HG03439 (cell line): Measurements from ENCODE around the gene CFP.

Experiments
- ATAC-seq: cut with Tn5 transposase; IDR thresholded peaks from one replicate; pipeline ENCODE4 v1.9.1; 2021; ENCODE audit warnings: mild to moderate bottlenecking, moderate library complexity; ENCODE audit not compliant: unreplicated experiment

The CFP gene

DNA sequence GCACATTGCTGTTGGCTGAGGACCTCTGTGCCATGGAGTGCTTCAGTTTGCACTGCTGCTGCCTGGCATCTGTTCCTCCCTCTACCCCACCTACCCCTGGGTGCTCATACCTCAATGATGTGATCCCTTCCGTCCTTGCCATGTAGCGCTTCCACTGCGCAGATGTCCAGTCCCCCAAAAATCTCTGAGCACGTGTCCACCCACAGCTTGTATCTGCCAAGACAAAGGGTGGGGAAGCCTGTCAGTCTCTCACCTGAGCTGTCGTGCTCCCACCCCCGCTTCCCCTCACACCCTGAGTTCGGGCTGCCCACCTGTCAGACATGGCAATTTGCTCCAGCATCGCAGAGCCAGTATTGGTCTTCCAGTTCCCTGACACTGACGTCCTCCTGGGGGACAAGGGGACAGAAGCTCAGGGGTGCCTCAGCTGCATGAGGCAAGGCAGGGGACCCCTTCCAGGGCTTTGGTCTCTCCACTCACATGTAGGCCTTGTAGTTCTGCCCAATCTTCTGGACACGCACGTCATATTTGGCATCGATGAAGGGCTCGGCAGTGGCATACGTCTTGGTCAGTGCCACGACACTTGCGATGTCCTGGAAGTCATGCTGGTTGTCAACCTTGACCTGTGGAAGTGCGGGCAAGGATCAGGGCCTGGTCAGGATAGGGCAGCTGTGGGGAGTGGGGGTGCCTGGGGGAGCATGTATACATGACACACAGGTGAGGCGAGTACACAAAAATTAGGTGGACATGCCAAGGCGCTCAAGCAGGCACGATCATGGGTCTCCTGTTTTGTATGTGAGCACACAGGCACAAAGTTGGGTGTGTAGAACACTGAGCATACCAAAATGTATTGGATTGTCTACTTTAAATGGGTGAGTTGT is 53.5 kb downstream of the CFP start:
- no peak for ATAC-seq

DNA sequence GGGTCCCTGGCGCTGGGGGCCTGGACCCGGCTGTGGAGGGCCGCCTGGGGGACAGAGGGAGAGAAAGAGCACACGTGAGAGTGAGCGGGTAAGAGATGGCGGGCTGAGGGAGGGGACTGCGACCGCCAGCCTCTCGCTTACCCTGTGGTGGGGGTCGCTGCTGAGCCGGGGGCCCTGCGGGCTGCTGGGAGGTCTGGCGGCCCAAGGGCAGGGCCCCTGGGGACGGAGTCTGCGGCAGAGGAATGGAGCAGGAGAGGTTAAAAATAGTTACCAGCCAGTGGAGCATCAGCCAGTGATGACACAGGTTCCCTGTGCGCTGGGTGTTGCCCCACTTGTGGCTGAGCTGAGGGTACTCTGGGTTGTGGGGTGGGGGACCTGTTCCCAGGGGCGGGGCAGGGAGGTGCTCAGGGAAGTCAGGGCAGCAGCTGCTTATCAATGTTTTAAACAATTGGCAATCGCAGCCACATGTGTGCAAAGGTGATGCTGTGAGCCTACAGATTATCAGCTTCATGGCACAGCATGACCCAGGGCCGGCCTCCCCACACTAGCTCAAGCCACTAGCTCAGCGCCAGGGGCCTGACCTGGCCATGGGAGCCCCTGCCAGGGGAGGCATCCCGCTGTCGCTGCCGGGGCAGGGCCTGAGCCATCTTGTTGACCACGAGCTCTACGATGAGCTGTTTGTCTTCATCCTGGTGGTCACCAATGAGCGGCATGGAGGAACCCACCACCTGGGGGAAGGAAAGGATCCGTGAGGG is 55.0 kb downstream of the CFP start:
- no peak for ATAC-seq

DNA sequence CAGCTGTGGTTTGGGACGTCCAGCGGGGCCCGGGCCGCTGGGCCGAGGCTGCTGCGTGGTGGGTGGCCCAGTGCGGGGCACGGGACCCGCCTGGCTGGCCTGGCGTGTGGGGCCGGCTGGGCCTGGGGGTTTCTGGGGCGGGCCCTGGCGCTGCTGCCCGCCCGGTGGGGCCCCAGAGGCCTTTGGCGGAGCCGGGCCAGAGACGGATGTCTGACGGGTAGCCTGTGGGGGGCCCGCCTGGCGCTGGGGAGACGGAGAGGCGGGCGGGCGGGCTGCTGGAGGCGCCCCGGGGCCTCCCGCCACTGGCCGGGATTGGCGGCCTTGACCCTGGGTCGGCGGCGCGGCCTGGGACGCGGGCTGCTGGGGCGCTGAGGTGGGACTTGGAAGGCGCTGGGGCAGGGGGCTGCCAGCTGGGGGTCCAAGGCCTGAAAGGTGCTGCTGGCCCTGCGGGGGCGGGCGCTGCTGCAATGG is 55.6 kb downstream of the CFP start:
- no peak for ATAC-seq

DNA sequence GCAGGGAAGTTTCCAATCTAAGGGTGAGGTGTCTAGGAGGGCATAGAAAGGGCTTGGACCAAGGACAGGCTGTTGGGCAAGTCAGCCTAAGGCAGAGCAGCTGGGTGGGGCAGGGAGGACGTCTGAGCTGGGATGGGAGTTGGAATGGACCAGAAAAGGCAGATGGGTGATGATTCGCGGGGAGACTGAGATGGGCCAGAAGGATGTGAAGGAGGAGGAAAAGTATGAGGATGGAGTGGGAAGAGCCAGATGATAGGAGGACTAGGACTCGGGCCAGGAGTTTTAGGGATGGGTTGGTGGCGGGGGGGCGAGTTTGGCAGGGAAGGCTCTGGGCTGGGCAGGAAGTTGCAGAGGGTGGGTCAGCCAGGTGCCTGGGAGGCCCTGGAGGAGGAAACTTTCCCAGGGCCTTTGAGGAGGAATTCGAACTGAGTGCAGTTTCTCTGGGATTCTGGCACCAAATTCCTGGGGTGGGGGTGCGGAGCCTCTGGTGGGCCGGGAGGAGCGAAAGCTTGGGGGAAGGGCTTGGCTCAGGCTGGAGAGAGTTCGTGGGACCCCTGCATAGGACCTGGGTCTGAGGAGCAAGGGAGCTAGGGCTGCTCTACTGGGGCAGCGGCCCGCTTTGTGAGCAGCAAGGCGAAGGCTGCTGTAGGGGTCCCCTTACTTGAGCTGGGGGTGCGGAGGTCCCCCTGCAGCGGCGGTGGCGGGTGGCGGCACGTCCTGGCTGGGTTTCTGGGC is 56.2 kb downstream of the CFP start:
- ATAC-seq, result no peak
